IMR-90 (cell line): ENCODE results near the gene RIC8B. TPM values are rescaled to one million over a fixed set of nuclear protein-coding genes. Genes with fewer than 3 reads are reported as not detected.

ENCODE experiments used
- ATAC-seq: fragments of 200-7000 bp; cut with Tn5 transposase; 2 replicates; pipeline ENCODE4 v1.9.1; 2020; ENCODE audit warnings: low read depth, mild to moderate bottlenecking, moderate library complexity
- BruUV-seq: library from RNA; stranded (reverse); fragments of 400-500 nt; replicated peaks from 2 replicates; lab custom pipeline; 2021; lab: Mats Ljungman, UMichigan
- CTCF ChIA-PET: fragments of 300-600 bp; formaldehyde crosslinking; extraction: SDS; loops from one replicate; lab custom pipeline; 2021; ENCODE audit warnings: antibody characterized with exemption; lab: Yijun Ruan, JAX
- POLR2A ChIA-PET: fragments of 300-600 bp; sonication (Branson Sonifier 250); formaldehyde crosslinking; loops from one replicate; lab custom pipeline; 2022; ENCODE audit warnings: antibody characterized with exemption; ENCODE audit not compliant: unreplicated experiment; lab: Charles Lee
- DNase-seq: peaks from one replicate; pipeline ENCODE4 v3.0.0; 2013
- H2AFZ ChIP-seq: replicated peaks from 2 replicates; pipeline ENCODE3; 2013; ENCODE audit warnings: low read length, mild to moderate bottlenecking; ENCODE audit not compliant: poor library complexity
- H2AK5ac ChIP-seq: 2 replicates; pipeline ENCODE4 v1.6.1; 2013; ENCODE audit warnings: low read depth, low read length, inconsistent platforms
- H2AK9ac ChIP-seq: replicated peaks from 2 replicates; pipeline ENCODE3; 2013; ENCODE audit warnings: mild to moderate bottlenecking, low read depth, low read length, moderate library complexity; ENCODE audit not compliant: poor library complexity
- H2BK120ac ChIP-seq: 2 replicates; pipeline ENCODE4 v1.6.1; 2013; ENCODE audit warnings: low read depth, low read length, inconsistent platforms
- H2BK15ac ChIP-seq: 3 replicates; pipeline ENCODE4 v1.6.1; 2013; ENCODE audit warnings: low read depth, low read length, inconsistent platforms
- H2BK20ac ChIP-seq: 2 replicates; pipeline ENCODE4 v1.6.1; 2013; ENCODE audit warnings: low read depth, mild to moderate bottlenecking, inconsistent platforms, low read length, moderate library complexity
- H2BK5ac ChIP-seq: 2 replicates; pipeline ENCODE4 v1.6.1; 2013; ENCODE audit warnings: mild to moderate bottlenecking, low read depth, low read length, inconsistent platforms; ENCODE audit not compliant: poor library complexity, severe bottlenecking
- H3K14ac ChIP-seq: replicated peaks from 2 replicates; pipeline ENCODE4 v1.6.1; 2013; ENCODE audit warnings: low read depth, low read length, inconsistent platforms
- H3K18ac ChIP-seq: 2 replicates; pipeline ENCODE4 v1.6.1; 2013; ENCODE audit warnings: low read depth, low read length, control low read depth
- H3K23ac ChIP-seq: 2 replicates; pipeline ENCODE4 v1.6.1; 2013; ENCODE audit warnings: low read depth, low read length, inconsistent platforms
- H3K27ac ChIP-seq: 2 replicates; pipeline ENCODE4 v1.5.1; 2013; ENCODE audit warnings: mild to moderate bottlenecking, control low read depth, low read length; ENCODE audit not compliant: insufficient read depth
- H3K27me3 ChIP-seq: 2 replicates; pipeline ENCODE4 v1.6.1; 2013; ENCODE audit warnings: low read length; ENCODE audit not compliant: control insufficient read depth, insufficient read depth
- H3K36me3 ChIP-seq: 2 replicates; pipeline ENCODE4 v1.6.1; 2013; ENCODE audit warnings: low read length, mixed read lengths; ENCODE audit not compliant: control insufficient read depth, insufficient read depth
- H3K4ac ChIP-seq: 2 replicates; pipeline ENCODE4 v1.6.1; 2013; ENCODE audit warnings: low read depth, low read length, inconsistent platforms
- H3K4me1 ChIP-seq: 2 replicates; pipeline ENCODE4 v1.6.1; 2013; ENCODE audit warnings: low read length, mixed read lengths; ENCODE audit not compliant: control insufficient read depth, insufficient read depth
- H3K4me2 ChIP-seq: 2 replicates; pipeline ENCODE4 v1.6.1; 2013; ENCODE audit warnings: low read depth, mild to moderate bottlenecking, control low read depth, low read length, moderate library complexity
- H3K4me3 ChIP-seq: 2 replicates; pipeline ENCODE4 v1.5.1; 2013; ENCODE audit warnings: low read depth, mild to moderate bottlenecking, control low read depth, low read length, moderate library complexity; ENCODE audit not compliant: insufficient read depth
- H3K56ac ChIP-seq: 2 replicates; pipeline ENCODE4 v1.6.1; 2013; ENCODE audit warnings: low read length, inconsistent platforms; ENCODE audit not compliant: insufficient read depth; ENCODE audit errors: extremely low read depth
- H3K79me1 ChIP-seq, 2 experiments: 2 replicates each; pipeline ENCODE4 v1.6.1; 2013; ENCODE audit warnings: low read length in 2 of 2, inconsistent platforms in 1 of 2, low read depth in 1 of 2
- H3K9ac ChIP-seq: 2 replicates; pipeline ENCODE4 v1.6.1; 2013; ENCODE audit warnings: low read depth, low read length, control low read depth
- H3K9me1 ChIP-seq: 2 replicates; pipeline ENCODE4 v1.6.1; 2013; ENCODE audit warnings: low read length, inconsistent platforms; ENCODE audit not compliant: insufficient read depth
- H3K9me3 ChIP-seq: 2 replicates; pipeline ENCODE4 v1.6.1; 2013; ENCODE audit warnings: low read length; ENCODE audit not compliant: control insufficient read depth, insufficient read depth
- H4K20me1 ChIP-seq: 2 replicates; pipeline ENCODE4 v1.6.1; 2013; ENCODE audit warnings: low read length, inconsistent platforms; ENCODE audit not compliant: insufficient read depth
- H4K5ac ChIP-seq: 2 replicates; pipeline ENCODE4 v1.6.1; 2013; ENCODE audit warnings: mild to moderate bottlenecking, low read depth, low read length, control low read depth
- H4K8ac ChIP-seq, 2 experiments: 2 replicates each; pipeline ENCODE4 v1.6.1; 2013; ENCODE audit warnings: low read depth in 2 of 2, low read length in 2 of 2, control low read depth in 1 of 2, inconsistent platforms in 1 of 2
- H4K91ac ChIP-seq: 2 replicates; pipeline ENCODE4 v1.6.1; 2013; ENCODE audit warnings: low read depth, low read length, inconsistent platforms; ENCODE audit not compliant: insufficient read depth
- POLR2A ChIP-seq: IDR thresholded peaks from 2 replicates; pipeline ENCODE4 v1.6.1; 2012; ENCODE audit warnings: mild to moderate bottlenecking, low read depth, low read length
- RAD21 ChIP-seq: IDR thresholded peaks from 2 replicates; pipeline ENCODE4 v1.6.1; 2012; ENCODE audit warnings: low read length, improper control_type of control experiment
- WGBS, 2 experiments: methylation state at CpG; one replicate each; pipeline versions ENCODE4 v1.1.5 to v1.1.7; 2013; ENCODE audit warnings: missing lambda C conversion rate in 2 of 2; ENCODE audit not compliant: insufficient read length in 1 of 2; ENCODE audit errors: extremely low coverage in 2 of 2; 5-methylcytosine and 5-hydroxymethylcytosine counted together
- dilution Hi-C: fragments of 300-500 bp; cut with HindIII; formaldehyde crosslinking; loops from one replicate; pipeline ENCODE4 v1.14.3; 2018; ENCODE audit warnings: low sequenced_read_pairs; ENCODE audit not compliant: unreplicated experiment
- in situ Hi-C: fragments of 300-500 bp; cut with MboI; formaldehyde crosslinking; loops from 3 replicates; pipeline ENCODE4 v1.14.3; 2019; ENCODE audit warnings: low sequenced_read_pairs, inconsistent platforms, mixed read lengths
- intact Hi-C: fragments of 100-400 bp; cut with micrococcal nuclease; formaldehyde crosslinking; loops from 2 replicates; pipeline ENCODE4 v1.10.0; 2022
- polyA plus RNA-seq, 3 experiments: library from polyadenylated mRNA; depleted of rRNA; stranded (reverse); fragments of >200 nt; gene quantifications; 2 replicates each; pipeline ENCODE4 v1.2.3, GENCODE V29; 2012; ENCODE audit warnings: low replicate concordance in 1 of 3
- total RNA-seq: library from RNA; depleted of rRNA; stranded (reverse); fragments of >200 nt; gene quantifications from 2 replicates; pipeline ENCODE4 v1.2.3, GENCODE V29; 2012
- TF ChIP-seq, protein P1 (sequence below): fragments of 150-350 bp; IDR thresholded peaks from 2 replicates; pipeline ENCODE4 v1.6.1; 2017; ENCODE audit warnings: mild to moderate bottlenecking, antibody characterized with exemption, low read length, low read depth
- TF ChIP-seq, protein P2 (sequence below): fragments of 150-350 bp; IDR thresholded peaks from 2 replicates; pipeline ENCODE4 v1.6.1; 2016; ENCODE audit warnings: low read depth, mild to moderate bottlenecking, low read length, moderate library complexity, borderline replicate concordance

Gene RIC8B
- total and polyA plus RNA-seq, 2 of the 4 experiments (the other 2 are of a cell fraction) = 5.5 to 19.5 TPM

- Histone ChIP-seq H3K79me1 (no peaks in the 10 kb centered on the region), H3K23ac (no peak overlapping the region), H3K9me1 (no peaks in the 10 kb centered on the region), H3K9ac (no peak overlapping the region), H3K27me3 (peaks cover 2% of the 10 kb centered on the region; the same call in 1 of the 2 replicates), H3K36me3 (no peaks in the 10 kb centered on the region), H2BK15ac (no peak overlapping the region), H3K4me1 (no peaks in the 10 kb centered on the region), H2AK5ac (no peak overlapping the region), H4K8ac (no peak overlapping the region), H3K14ac (no peak overlapping the region), H3K9me3 (no peaks in the 10 kb centered on the region), H3K4ac (no peak overlapping the region), H2BK5ac (no peak overlapping the region), H2AFZ (no peak overlapping the region), H3K56ac (no peak overlapping the region), H3K4me2 (no peak overlapping the region), H4K5ac (no peak overlapping the region), H2BK20ac (no peak overlapping the region), H2AK9ac (no peak overlapping the region), H3K27ac (no peak overlapping the region), H3K4me3 (no peak overlapping the region), H2BK120ac (no peak overlapping the region), H3K18ac (no peak overlapping the region), H4K20me1 (no peaks in the 10 kb centered on the region), H4K91ac (no peak overlapping the region)
- ATAC-seq = no peak
- ChIA-PET POLR2A (no interaction called here), CTCF (no interaction called here)
- DNase-seq = no peak
- BruUV-seq = no TSS peak
- in situ Hi-C loops (no loop called here), dilution Hi-C loops (no loop called here), intact Hi-C loops (no loop called here)
- TF ChIP-seq POLR2A (no peak), RAD21 (no peak)
- TF ChIP-seq, protein P1, sequence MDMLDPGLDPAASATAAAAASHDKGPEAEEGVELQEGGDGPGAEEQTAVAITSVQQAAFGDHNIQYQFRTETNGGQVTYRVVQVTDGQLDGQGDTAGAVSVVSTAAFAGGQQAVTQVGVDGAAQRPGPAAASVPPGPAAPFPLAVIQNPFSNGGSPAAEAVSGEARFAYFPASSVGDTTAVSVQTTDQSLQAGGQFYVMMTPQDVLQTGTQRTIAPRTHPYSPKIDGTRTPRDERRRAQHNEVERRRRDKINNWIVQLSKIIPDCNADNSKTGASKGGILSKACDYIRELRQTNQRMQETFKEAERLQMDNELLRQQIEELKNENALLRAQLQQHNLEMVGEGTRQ = no peak
- TF ChIP-seq, protein P2, sequence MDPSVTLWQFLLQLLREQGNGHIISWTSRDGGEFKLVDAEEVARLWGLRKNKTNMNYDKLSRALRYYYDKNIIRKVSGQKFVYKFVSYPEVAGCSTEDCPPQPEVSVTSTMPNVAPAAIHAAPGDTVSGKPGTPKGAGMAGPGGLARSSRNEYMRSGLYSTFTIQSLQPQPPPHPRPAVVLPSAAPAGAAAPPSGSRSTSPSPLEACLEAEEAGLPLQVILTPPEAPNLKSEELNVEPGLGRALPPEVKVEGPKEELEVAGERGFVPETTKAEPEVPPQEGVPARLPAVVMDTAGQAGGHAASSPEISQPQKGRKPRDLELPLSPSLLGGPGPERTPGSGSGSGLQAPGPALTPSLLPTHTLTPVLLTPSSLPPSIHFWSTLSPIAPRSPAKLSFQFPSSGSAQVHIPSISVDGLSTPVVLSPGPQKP = no peak
- no CpG with 5 or more reads among the region's 3 CpGs for WGBS, 2 experiments
Observed at GRCh38 chr12:106750524-106750923, 24.0 kb upstream of the RIC8B start.
